K562 (cell line): ENCODE results near the gene CD274.

Experiments used
- CBX1 ChIP-seq: sonication (generic); IDR thresholded peaks from 2 replicates; pipeline ENCODE4 v1.6.1; 2016; ENCODE audit warnings: antibody characterized with exemption, low read depth, mild to moderate bottlenecking
- CLOCK ChIP-seq: fragments of 250-450 bp; sonication (Bioruptor Pico); IDR thresholded peaks from 2 replicates; pipeline ENCODE4 v1.4.0; 2020; ENCODE audit warnings: mild to moderate bottlenecking, moderate library complexity, borderline replicate concordance
- CTCF ChIP-seq, 3 experiments: IDR thresholded peaks in 2 of 3; conservative IDR thresholded peaks in 1 of 3; 2 replicates each; pipeline ENCODE4 v1.5.1; 2011 to 2012; ENCODE audit warnings: low read length in 3 of 3, mild to moderate bottlenecking in 3 of 3, control low read depth in 2 of 3, improper control_type of control experiment in 1 of 3, inconsistent platforms in 1 of 3, low read depth in 1 of 3, mixed read lengths in 1 of 3, moderate library complexity in 1 of 3; ENCODE audit not compliant: insufficient read depth in 2 of 3
- HCFC1 ChIP-seq: IDR thresholded peaks from 2 replicates; pipeline ENCODE4 v1.6.1; 2012; ENCODE audit warnings: low read depth, low read length, improper control_type of control experiment
- JUNB ChIP-seq: fragments of 450-650 bp; formaldehyde crosslinking; conservative IDR thresholded peaks from 2 replicates; pipeline ENCODE4 v1.4.0; 2020; ENCODE audit warnings: mild to moderate bottlenecking
- MTA3 ChIP-seq: fragments of 450-650 bp; formaldehyde crosslinking; IDR thresholded peaks from 2 replicates; pipeline ENCODE4 v1.6.1; 2017; ENCODE audit warnings: mild to moderate bottlenecking, borderline replicate concordance
- NBN ChIP-seq: fragments of 450-650 bp; IDR thresholded peaks from 2 replicates; pipeline ENCODE4 v1.6.1; 2016; ENCODE audit warnings: low read depth, mild to moderate bottlenecking
- NR2C2 ChIP-seq, 2 experiments: fragments of 200-800 bp in 1 of 2; sonication (Bioruptor generic) in 1 of 2; sonication (generic) in 1 of 2; formaldehyde crosslinking in 1 of 2; IDR thresholded peaks; 2 replicates each; pipeline versions ENCODE4 v1.6.1 to v1.8.0; 2016 to 2022; ENCODE audit warnings: mild to moderate bottlenecking in 1 of 2, missing compliant biosample characterization in 1 of 2, missing genetic modification characterization in 1 of 2, missing genetic modification reagents in 1 of 2
- REST ChIP-seq, 2 experiments: fragments of 450-650 bp; formaldehyde crosslinking in 1 of 2; IDR thresholded peaks; 2 replicates each; pipeline versions ENCODE4 v1.4.0 to v1.6.1; 2014 to 2020; ENCODE audit warnings: mild to moderate bottlenecking in 2 of 2, borderline replicate concordance in 1 of 2, low read depth in 1 of 2
- RFX7 ChIP-seq: fragments of 250-450 bp; sonication (Bioruptor Pico); IDR thresholded peaks from 2 replicates; pipeline ENCODE4 v1.5.1; 2021; ENCODE audit warnings: mild to moderate bottlenecking
- RREB1 ChIP-seq: fragments of 250-450 bp; sonication (Bioruptor Pico); IDR thresholded peaks from 2 replicates; pipeline ENCODE4 v1.4.0; 2020
- SMARCA4 ChIP-seq: fragments of 450-650 bp; IDR thresholded peaks from 2 replicates; pipeline ENCODE4 v1.6.1; 2016
- ZFP30 ChIP-seq: fragments of 250-450 bp; sonication (Bioruptor Pico); IDR thresholded peaks from 2 replicates; pipeline ENCODE4 v1.8.0; 2022; ENCODE audit warnings: moderate library complexity, mild to moderate bottlenecking, inconsistent platforms, borderline replicate concordance
- ZNF217 ChIP-seq: sonication (generic); formaldehyde crosslinking; IDR thresholded peaks from 2 replicates; pipeline ENCODE4 v1.8.0; 2022; ENCODE audit warnings: mild to moderate bottlenecking, missing genetic modification reagents

- no peak for TF ChIP-seq MTA3
- no peak for TF ChIP-seq NBN
- no peak for TF ChIP-seq REST (IDR thresholded peaks at IDR 0.05; ENCODE audit: borderline replicate concordance)
- TF ChIP-seq REST (CRISPR knock-in tag; IDR thresholded peaks at IDR 0.05; ENCODE audit: low read depth) = no peak
- no peak for TF ChIP-seq CTCF (IDR thresholded peaks at IDR 0.05 in 2 of 3, conservative IDR thresholded peaks at IDR 0.05 in 1 of 3; ENCODE audit: insufficient read depth in 2 of 3, low read depth in 1 of 3, low read length in 3 of 3)
- TF ChIP-seq JUNB (CRISPR knock-in tag) = peak; percentile 70
- TF ChIP-seq NR2C2 (CRISPR knock-in tag; IDR thresholded peaks at IDR 0.05) = no peak
- peak; percentile 77 for TF ChIP-seq NR2C2 (tag; IDR thresholded peaks at IDR 0.05)
- TF ChIP-seq CBX1 = no peak
- no peak for TF ChIP-seq HCFC1
- no peak for TF ChIP-seq RFX7 (CRISPR knock-in tag)
- TF ChIP-seq CLOCK = 0 out of 2 replicates have a peak, but pooled peaks have one; percentile 20
- TF ChIP-seq ZFP30 = no peak
- TF ChIP-seq RREB1 (CRISPR knock-in tag) = no peak
- TF ChIP-seq ZNF217 (CRISPR knock-in tag) = no peak
- TF ChIP-seq SMARCA4 = peak; percentile 20; the same call in 1 of the 2 replicates
Measured at GRCh38 chr9:5493679-5494511, 43.6 kb downstream of the CD274 start.
